Fibroblast of the aortic adventitia (primary cell): ENCODE data around the gene NSRP1. TPM values are rescaled to one million over a fixed set of nuclear protein-coding genes. Genes with fewer than 3 reads are reported as not detected.

Source experiments
- DNase-seq: peaks from one replicate; pipeline ENCODE4 v3.0.0-alpha.2; 2010; ENCODE audit warnings: low read depth
- H3K4me3 ChIP-seq: 2 replicates; pipeline ENCODE4 v1.5.1; 2011; ENCODE audit warnings: low read depth, mild to moderate bottlenecking, control low read depth, low read length, moderate library complexity
- total RNA-seq: library from RNA; depleted of rRNA; stranded (reverse); fragments of >200 nt; gene quantifications from 2 replicates; pipeline ENCODE4 v1.2.3, GENCODE V29; 2012; ENCODE audit warnings: low replicate concordance
- TF ChIP-seq, protein P1 (sequence below): IDR thresholded peaks from 2 replicates; pipeline ENCODE4 v1.5.1; 2011; ENCODE audit warnings: mild to moderate bottlenecking, low read length, control low read depth, inconsistent platforms; ENCODE audit not compliant: insufficient read depth

The NSRP1 gene
- total RNA-seq, 1 donor = 13.4 TPM

DNA sequence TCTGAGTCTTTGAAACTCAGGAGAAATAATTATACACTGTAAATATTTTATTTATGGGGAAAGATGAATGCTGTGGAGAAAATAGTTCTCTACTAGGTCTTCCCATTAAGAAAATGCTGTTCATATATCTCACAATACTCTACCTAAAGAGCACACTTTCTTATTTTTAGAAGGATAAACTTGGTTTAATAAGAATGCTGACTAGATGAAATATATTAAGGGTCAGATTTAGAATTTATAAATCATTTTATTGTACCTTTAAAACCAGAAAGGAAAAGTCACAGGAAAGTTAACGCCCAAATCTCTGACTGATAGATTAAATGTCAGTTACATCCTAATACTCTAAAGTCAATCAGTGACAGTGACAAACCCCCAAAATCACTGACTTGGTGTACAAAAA is 70.1 kb downstream of the NSRP1 start:
- DNase-seq = no peak
- TF ChIP-seq, protein P1, sequence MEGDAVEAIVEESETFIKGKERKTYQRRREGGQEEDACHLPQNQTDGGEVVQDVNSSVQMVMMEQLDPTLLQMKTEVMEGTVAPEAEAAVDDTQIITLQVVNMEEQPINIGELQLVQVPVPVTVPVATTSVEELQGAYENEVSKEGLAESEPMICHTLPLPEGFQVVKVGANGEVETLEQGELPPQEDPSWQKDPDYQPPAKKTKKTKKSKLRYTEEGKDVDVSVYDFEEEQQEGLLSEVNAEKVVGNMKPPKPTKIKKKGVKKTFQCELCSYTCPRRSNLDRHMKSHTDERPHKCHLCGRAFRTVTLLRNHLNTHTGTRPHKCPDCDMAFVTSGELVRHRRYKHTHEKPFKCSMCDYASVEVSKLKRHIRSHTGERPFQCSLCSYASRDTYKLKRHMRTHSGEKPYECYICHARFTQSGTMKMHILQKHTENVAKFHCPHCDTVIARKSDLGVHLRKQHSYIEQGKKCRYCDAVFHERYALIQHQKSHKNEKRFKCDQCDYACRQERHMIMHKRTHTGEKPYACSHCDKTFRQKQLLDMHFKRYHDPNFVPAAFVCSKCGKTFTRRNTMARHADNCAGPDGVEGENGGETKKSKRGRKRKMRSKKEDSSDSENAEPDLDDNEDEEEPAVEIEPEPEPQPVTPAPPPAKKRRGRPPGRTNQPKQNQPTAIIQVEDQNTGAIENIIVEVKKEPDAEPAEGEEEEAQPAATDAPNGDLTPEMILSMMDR = no peak
- H3K4me3 ChIP-seq = no peak overlapping the region

DNA sequence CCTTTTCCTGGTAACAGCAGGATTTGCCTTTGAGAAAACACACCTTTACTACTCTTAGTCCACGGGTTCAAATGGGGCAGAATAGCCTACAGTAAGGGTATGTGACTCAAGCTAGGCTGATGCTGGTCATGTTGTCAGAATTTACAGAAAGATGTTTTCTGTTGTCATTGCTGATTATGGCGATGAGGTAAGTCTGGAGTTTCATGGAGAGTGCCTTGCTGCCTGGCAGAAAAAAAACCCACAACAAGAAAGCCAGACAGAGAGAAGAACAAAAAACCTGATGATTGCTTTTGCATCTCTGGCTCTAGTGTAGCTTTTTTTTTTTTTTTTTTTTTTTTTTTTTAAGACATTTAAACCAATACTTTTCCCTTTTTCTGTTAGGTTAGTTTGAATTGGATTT is 71.0 kb downstream of the NSRP1 start:
- no peak for DNase-seq
- H3K4me3 ChIP-seq = no peak overlapping the region
- TF ChIP-seq, protein P1 = no peak

DNA sequence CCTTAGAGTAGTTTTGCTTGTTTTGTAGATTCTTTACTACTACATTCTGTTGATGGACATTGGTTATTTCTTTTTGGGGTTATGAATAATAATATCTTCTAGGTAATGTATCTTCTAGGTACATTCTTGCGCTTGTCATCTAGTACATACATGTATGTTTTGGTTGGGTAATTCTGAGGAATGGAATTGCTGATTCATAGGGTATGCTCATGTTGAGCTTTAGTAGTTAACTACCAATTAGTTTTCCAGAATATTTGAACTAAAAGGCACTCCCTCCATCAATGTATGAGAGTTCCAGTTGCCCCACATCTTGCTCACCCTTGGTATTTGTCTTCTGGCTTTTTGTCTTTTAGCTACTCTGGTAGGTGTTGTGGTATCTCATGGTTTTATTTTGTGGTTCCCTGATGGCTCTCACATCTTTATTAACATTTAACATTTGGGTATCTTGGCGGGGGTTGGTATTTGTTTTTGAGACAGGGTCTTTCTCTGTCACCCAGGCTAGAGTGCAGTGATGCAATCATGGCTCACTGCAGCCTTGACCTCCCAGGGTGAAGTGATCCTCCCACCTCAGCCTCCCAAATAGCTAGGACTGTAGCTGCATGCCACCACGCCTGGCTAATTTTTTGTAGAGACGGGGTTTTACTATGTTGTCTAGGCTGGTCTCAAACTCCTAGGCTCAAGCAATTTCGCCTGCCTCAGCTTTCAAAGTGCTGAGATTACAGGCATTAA is 71.8 kb downstream of the NSRP1 start:
- no peak overlapping the region for H3K4me3 ChIP-seq
- DNase-seq = no peak
- TF ChIP-seq, protein P1 = no peak

DNA sequence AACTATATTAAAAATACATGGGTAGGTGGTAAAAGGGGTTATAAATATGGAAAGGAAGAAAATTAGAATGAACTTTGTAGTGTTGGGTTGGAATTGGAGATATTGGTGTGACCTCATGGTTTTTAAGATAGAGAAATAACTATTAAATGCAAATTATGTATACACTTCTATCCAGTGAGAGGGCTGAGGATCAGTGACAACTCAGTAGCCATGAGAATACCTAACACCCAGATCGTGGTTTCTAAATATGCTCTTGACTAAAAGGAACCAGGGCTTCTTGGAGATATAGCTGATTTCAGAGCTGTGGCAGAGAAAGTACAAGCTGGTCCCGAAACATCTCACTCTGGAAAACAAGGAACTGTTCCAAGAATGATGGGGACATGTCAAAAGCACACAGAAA is 74.5 kb downstream of the NSRP1 start:
- no peak overlapping the region for H3K4me3 ChIP-seq
- DNase-seq = no peak
- TF ChIP-seq, protein P1 = no peak

DNA sequence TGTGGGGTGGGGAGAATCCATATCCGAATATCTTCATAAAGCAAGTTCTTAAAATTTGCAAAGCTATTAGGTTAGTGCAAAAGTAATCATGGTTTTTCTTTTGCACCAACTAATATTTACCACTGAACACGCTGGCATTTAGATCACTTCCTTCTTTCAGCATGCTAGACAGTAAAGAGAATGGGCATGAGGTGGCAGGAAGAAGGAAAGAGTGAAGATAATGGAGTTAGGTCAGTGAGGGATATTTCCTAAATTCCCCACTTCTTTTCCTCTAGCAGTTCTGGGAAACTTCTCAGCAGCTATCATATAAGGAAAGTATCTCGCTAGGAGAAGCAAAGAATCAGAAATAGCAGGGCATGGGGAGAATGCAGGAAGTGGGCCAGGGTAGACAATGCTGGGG is 79.9 kb downstream of the NSRP1 start:
- H3K4me3 ChIP-seq = no peak overlapping the region
- no peak for DNase-seq
- TF ChIP-seq, protein P1 = no peak

DNA sequence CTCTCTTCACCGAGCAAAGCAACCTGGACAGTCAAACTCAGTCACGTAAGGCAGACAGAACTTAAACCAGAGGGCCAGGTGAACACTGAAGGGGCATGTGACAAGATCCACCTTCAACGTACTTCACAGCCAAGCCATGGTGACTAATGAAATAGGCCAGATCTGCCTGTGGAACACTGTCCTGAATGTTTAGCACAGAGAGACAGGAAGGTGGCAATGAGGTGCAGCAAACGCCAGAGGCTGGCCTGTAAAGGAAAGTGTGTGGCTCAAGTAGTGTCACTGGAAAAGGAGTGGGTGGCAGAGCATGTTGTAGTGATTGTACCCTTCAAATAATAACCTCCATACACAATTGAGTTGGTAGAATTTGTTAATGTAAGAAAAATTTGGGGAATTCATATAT is 80.8 kb downstream of the NSRP1 start:
- TF ChIP-seq, protein P1 = no peak
- H3K4me3 ChIP-seq = no peak overlapping the region
- no peak for DNase-seq

DNA sequence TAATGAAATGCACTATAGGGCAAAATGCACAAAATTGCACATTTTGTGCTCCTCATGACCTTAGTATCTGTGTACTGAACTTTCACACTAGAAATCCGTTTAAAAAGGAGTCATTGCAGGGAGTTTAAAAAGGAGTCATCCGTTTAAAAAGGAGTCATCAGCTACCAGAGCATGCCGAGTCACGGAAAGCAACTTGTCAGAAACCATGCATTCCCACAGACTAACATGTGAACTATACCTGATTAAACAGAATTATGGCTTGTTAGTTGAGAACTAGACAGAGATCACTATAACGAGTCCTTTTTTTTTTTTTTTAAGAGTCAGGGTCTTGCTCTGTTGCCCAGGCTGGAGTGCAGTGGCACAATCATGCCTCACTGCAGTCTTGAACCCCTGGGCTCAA is 83.0 kb downstream of the NSRP1 start:
- no peak overlapping the region for H3K4me3 ChIP-seq
- TF ChIP-seq, protein P1 = no peak
- no peak for DNase-seq
